Left cardiac atrium (tissue), 4 donors: ENCODE results near the gene SNTN. TPM values are rescaled to one million over a fixed set of nuclear protein-coding genes. Genes with fewer than 3 reads are reported as not detected.
A peak's percentile ranks its signal among the peaks of the same experiment; 100 is the strongest.
"Not testable (repeated sequence)": the region's sequence is repeated elsewhere in the genome, so short reads cannot be mapped to it uniquely, and the experiment has no call there.

Experiments used
- ATAC-seq, 2 donors: fragments of 200-7000 bp; cut with Tn5 transposase; one replicate each; pipeline ENCODE4 v1.9.1; 2020; ENCODE audit warnings: mild to moderate bottlenecking in 2 of 2, moderate library complexity in 2 of 2
- DNase-seq: peaks from one replicate; pipeline ENCODE4 v3.0.0-alpha.2; 2020
- intact Hi-C, 2 donors: fragments of 100-400 bp; cut with DNase I; formaldehyde crosslinking; loops; one replicate each; pipeline versions ENCODE4 v1.14.1 to v1.15.1; 2022 to 2023
- long read RNA-seq: library from polyadenylated mRNA; unstranded; transcript quantifications from one replicate; pipeline ENCODE4 v2.0.0, GENCODE V29; 2021
- total RNA-seq, 2 donors: library from RNA; stranded (reverse); fragmentation: NEBNext Ultra II Directional; extraction: Animal tissue kit (Norgen Biotek cat#: 25700); gene quantifications; one replicate each; pipeline ENCODE4 v1.2.1, GENCODE V29; 2021
- donor health status: DM: no; HTN: yes; CAD: no.
- donor health status: DM: no; HTN: yes; CAD: no; lungs with severe emphysema.
- donor health status: DM: yes; HTN: yes; CAD: no.
- donor health status: Dilated cardiomyopathy.

SNTN gene
- not detected for total RNA-seq
- long read RNA-seq: 0 reads

DNA sequence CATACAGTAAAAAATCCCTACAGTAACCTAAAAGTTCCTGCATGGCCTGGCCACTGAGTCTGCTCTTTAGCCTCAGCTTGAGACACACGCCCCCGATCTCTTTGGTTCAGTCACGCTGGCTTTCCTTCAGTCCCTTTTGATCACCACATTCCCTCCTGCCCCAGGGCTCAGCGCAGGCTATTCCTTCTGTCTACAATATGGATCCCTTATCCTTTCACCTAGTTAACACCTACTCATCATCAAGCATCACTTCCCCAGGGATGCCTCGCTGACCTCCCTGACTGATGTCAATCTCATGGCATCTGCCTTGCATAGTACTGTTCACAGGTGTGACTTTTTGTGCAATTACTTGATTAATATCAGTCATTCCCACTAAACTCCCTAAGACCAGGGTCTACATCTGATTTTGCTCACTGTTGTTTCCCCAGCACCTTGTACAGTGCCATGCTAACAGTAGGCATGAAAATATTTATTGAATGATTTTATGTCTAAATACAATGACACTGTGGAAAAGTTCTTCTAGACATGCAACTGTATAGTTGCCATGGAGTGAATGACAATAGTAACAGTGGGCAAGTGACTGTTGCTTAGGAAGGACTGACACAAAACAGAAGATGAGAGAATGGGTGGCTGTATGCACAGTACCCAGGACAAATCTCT is at the start of gene SNTN:
SNTN (plus strand) TSS at position 610 of the 660 bp plus-strand sequence; CDS start at position 623, 13 bp downstream.
- ATAC-seq (no peak), DNase-seq (no peak)
- intact Hi-C loops: no loop called here

DNA sequence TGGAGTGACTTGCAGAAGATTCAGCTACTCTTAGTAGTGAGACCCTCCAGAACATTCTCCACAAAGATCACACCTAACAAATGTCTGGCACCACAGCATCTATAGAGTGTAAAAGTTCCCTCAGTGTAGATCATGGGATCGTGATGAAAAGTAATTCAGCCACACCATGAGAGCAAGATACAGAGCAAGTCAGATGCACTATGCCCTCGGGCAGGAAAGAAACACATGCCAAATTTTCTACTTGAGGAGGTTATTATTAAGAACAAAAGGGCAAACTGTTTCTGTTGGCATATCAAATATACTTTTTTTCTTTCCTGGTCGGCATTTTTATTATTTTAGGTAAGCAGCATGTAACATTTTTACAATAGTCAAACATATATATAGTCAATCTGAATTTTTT is 44.8 kb upstream of the SNTN start:
- intact Hi-C loops: no loop called here
- DNase-seq: no peak

DNA sequence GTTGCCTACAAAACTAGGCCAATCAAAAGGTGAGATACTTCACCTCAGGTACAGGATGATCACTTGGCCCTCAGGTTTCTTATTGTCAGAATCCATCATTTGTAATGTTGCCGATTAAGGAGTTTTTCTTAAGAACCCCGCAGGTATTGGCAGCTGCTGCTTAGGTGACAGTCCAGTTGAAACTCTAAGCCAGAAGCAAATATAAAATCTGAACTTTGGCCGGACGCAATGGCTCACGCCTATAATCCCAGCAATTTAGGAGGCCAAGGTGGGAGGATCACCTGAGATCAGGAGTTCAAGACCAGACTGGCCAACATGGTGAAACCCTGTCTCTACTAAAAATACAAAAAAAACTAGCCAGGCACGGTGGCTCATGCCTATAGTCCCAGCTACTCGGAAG is 43.1 kb upstream of the SNTN start:
- DNase-seq: no peak
- ATAC-seq: no peak
- intact Hi-C loops: no loop called here

More for the DNA sequence above, 44.8 kb upstream of the SNTN start:
- no peak for ATAC-seq

DNA sequence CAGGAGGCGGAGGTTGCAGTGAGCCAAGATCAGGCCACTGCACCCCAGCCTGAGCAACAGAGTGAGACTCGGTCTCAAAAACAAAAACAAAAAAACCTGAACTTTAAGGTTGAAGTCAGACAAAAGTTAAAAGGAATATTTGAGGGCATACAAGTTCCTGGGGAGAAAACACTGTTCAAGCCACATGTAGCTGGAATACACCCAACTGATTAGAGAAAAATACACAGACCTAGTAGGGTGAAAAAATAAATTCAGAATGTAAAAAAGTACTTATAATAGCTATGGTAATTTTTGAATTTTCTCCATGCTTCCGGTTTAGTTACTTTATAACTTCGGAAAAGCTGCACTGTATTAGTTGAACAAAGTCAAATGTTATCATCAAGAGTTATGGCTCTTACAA is 42.6 kb upstream of the SNTN start:
- intact Hi-C loops: no loop called here
- DNase-seq: no peak
- ATAC-seq: no peak

DNA sequence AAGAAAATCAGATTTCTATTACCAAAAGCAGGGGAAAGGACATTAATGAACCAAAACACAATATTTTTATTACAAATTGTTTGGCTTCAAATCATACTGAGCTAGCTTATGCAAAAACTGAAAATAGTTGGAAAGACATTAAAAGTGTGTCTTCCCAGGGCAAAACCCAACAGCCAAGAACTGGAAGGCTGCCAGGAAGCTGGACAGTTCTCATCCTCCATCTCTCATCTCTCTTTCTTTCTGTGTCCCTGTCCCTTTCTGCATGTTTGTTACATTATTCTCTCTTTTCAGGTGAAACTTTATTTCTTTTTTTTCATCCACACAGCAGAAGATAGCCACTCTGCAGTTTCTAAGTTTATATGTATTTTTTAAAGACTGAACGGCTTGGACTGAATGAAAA is 41.1 kb upstream of the SNTN start:
- intact Hi-C loops: no loop called here
- DNase-seq (no peak), ATAC-seq (no peak)

DNA sequence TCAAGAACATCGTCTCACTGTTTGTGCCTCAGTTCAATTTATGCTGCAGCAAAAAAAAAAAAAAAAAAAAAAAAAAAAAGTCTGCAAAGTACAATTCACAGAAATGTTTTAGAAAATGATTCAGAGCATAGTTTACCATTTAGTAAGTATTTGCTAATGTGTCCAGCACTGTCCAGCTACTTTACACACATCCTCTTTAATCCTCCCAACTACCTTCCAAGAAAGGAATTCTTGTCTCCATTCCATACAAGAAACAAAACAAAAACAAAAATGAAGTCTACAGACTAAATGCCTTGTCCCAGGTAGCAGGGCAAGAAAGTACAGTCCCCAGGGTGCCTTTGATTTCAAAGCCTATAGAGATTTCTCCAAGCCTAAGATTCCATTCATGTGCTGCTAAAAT is 38.9 kb upstream of the SNTN start:
- intact Hi-C loops: no loop called here
- DNase-seq (no peak), ATAC-seq (no peak)

DNA sequence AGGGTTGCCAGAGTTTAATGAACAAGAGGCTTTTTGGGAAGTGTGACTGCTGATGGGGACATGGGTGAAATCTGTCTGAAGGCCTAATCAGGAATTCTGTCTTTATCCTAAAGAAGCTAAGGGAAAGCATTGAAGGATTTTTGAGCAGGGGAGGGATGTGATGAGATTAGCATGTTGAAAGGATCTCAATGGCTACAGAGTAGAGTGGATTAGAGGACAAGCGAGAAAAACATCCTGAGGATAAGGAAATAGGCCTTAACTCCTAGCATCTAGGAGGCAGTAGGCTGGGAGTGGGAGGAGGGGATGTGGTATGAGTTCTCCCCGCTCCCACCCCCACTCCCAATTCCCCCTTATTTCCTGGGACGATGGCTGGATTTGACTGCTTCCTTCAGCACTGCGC is 35.1 kb upstream of the SNTN start:
- DNase-seq (no peak), ATAC-seq (no peak)
- intact Hi-C loops: no loop called here

DNA sequence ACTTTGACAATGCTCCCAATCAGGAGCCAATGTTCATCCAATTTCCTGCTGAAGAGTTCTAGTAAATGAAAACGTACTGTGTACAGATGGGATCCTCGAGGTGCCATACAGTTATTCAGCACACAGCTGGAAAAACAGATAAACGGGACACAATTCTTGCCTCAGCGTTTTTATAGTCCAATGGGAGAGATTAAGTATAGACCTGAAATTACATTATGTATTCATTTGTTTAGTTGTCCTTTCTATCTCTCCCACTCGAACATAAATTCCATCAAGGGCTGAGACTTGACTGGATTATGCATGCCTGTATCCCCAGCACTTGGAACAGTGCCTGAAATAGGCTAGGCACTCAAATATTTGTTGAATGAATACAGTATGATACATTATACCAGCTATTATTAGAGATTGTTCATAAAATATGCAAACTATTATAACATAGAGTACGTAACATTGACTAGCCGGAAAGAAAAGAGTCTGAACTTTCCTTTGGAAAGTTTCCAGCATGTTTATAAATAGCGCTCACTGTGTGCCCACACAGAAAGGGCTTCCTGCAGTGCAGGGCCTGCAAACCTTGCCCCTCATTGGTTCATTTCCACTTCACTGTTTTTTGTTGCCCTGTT is 27.4 kb upstream of the SNTN start:
- ATAC-seq: peak in 1 of 2 donors; percentile 27
- intact Hi-C loops: no loop called here

DNA sequence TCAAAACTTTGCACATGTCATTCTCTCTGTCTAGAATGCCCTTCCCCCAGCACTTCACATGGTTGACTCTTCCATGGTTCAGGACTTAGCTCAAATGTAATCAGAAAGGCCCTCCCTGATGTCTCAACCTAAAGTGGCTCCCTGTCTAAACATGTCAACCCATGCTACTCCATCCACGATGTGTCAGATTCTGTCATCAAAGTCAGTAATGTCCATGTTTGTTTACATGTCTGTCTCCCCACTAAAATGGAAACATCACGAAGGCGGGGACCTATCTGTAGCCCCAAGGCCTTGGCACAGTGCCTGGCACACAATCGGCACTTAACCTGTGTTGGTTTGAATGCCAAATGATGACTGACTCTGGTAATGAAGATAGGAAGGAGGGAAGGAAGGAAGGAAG is 20.8 kb upstream of the SNTN start:
- no peak for ATAC-seq
- intact Hi-C loops: no loop called here

More for the DNA sequence above, 27.4 kb upstream of the SNTN start:
- no peak for DNase-seq

DNA sequence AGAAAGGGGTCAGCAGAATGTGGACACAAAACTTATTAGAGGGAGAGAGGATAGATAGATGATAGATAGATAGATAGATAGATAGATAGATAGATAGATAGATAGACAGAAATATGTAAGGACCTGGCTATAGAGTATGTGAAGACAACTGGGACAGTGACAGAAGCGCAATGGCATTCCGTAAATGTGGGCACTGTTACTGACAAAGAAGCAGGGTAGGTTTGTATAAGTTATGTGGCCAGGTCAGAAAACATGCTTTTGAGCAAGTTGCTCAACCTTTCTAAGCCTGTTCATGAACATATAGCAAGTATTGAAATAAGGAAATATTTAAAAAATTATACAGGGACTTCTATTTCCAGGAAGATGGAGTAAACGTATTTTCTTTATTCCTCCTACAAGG is 17.3 kb upstream of the SNTN start:
- intact Hi-C loops: no loop called here
- no peak for DNase-seq
- no peak for ATAC-seq

More for the DNA sequence above, 20.8 kb upstream of the SNTN start:
- no peak for DNase-seq

DNA sequence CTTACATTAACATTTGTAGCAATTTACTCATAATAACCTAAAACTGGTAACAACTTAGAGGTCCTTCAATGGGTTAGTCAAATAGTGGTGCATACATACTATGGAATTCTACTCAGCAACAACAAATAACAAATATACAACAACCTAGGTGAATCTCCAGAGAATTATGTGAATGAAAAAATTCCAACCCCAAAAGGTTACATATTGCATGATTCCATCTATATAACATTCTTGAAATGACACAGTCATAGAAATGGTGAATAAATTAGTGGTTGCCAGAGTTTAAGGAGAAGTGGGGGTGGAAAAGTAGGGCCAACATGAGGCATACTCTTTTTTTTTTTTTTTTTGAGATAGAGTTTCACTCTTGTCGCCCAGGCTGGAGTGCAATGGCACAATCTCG is 12.7 kb upstream of the SNTN start:
- ATAC-seq: no peak
- no peak for DNase-seq
- intact Hi-C loops: no loop called here

DNA sequence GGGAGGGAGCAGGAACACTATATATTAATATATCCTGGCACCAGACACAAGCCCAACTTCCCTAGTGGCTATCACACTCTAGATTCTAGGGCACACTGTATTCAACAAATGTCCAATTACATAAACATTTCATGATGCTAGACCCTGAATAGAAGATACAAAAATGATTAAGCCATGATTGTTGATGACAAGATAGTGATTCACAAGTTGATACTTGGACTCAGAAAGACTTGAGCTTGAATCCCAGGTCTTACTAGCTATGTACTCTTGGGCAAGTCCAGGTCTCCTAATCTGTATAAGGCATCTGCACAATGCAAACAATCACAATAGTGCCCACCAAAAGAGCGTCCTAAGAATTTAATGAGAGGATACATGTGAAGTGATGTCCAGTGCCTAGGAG is 10.0 kb upstream of the SNTN start:
- ATAC-seq (no peak), DNase-seq (no peak)
- intact Hi-C loops: no loop called here

DNA sequence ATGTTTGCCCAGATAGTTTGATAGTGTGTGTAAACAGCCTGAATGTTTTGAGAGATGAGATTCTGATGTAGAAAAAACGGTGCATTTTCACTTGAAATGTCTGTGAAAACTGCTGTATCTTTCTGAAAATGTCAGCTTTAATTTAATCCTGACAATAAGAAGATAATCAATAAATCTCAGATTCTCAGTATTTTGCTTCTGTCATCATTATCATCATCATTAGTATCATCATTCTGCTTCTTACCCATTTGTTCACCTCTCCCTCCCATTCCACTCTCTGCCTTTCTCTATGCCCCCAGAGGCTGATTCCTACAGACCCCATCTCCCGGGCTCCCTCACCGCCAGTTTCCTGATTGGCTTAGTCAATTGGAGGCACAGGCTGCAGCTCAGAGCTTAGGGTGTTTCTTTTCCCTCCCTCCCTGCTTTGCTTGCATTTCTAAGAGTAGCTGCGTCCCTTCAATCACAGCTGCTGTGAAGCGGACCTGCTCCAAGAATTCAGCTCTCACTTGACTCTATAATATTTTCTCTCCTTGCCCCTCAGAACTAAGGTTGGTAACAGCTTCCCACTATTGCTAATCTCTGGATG is 8.2 kb upstream of the SNTN start:
- ATAC-seq (no peak), DNase-seq (no peak)
- intact Hi-C loops: no loop called here

DNA sequence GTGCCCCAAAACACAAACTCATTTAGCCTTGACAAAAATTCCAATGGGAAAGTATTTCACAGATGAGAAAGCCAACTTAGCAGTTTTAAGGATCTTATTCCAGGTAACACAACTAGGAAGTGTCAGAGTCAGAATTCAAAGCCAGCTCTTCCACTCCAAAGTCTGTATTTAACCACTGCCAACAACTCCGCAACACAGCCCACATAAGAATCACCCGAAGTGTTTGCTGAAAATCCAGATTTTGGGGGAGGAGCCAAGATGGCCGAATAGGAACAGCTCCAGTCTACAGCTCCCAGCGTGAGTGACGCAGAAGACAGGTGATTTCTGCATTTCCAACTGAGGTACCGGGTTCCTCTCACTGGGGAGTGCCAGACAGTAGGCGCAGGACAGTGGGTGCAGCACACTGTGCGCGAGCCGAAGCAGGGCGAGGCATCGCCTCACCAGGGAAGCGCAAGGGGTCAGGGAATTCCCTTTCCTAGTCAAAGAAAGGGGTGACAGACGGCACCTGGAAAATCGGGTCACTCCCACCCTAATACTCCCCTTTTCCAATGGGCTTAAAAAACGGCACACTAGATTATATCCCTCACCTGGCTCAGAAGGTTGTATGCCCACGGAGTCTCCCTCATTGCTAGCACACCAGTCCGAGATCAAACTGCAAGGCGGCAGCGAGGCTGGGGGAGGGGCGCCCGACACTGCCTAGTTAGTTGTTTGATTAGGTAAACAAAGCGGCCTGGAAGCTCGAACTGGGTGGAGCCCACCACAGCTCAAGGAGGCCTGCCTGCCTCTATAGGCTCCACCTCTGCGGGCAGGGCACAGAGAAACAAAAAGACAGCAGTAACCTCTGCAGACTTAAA is 7.3 kb upstream of the SNTN start:
- DNase-seq, ATAC-seq, intact Hi-C loops: not testable (repeated sequence)

DNA sequence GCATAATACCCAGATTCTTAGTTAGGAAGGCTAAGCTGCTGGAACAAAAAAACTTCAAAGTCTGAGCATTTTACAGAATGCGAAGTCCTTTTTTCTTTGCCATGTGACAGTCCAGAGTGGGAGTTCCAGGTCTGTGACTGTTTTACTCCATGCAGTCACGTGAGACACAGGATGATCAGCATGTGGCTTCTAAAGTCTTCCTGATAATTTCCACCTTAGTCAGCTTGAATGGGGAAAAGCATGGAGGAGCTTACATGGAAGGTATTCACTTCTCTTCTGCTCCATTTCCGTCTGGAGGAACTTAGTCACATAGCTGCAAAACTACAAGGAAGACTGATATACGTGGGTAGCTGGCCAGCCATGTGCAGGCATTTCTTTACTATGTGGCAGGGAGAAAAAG is 1.7 kb downstream of the SNTN start:
- ATAC-seq: no peak
- no peak for DNase-seq
- intact Hi-C loops: no loop called here

DNA sequence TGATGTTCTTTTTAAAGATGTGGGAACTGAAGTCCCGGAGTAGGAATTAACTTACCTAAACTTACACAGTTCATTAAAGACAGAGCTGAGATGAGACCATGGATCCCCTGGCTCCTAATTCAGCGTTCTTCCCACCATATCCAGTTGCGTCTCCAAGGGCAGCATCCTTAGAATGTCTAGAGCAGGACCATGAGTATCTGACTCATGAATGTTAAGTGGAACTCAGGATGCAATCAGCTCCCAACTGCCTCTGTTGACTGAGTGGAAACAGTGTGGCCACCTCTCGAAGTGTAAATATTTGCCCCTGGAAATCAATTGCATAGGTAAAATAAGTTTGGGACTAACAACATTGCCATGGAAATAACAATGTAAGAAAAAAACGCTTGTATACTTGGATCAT is 2.5 kb downstream of the SNTN start:
- intact Hi-C loops: no loop called here
- DNase-seq (no peak), ATAC-seq (no peak)

DNA sequence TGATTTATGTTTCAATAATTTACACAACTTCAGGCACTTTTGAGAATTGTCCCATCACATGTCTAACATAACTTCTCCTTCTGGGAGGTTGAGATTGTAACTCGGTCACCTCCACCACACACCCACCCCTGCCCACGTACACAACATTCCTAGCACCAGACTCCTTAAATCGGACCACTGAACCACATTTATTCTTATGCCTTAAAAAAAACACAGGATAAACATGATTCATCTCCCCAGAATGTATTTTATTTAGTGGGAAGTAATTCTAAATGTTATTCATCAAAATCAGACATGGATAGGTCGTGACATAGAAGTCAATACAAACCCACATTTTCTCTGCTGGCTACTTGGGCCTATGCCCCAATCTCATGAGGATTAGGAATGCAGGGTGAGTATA is 3.0 kb downstream of the SNTN start:
- no peak for ATAC-seq
- no peak for DNase-seq
- intact Hi-C loops: no loop called here

DNA sequence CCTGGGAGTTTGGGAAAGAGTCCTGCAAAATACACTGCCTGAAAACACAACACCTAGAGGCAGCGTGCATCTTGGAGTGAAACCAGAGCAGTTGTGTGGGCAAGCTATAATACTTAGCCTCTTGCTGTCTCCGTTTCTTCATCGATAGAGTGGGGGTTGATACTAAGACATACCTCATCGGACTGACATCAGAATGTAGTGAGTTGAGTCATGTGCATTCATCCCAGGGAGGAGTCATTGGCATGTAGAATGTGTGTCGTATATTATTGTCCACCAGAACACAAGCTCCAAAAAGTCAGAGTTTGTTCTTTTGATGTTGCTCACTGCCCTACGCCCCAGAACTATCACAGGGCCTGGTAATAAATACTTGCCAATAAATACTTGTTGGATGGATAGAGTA is 4.3 kb downstream of the SNTN start:
- DNase-seq (no peak), ATAC-seq (no peak)
- intact Hi-C loops: no loop called here

DNA sequence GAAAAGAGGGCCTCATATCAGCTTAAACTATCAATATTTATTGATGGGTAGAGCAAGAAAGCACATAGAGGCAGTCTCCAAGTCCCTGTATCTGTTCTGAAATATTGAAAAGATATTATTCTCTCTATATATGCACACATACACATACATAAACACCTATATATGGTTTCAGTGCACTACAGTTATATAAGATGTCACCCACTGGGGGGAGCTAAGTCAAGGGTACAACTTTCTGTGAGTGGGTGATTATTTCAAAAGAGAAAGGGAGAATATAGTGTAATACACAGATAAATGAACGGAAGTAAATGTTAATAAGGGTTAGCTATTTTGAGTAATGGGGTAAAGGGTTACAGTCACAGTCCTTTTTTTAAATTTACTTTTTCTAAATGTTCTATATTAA is 8.8 kb downstream of the SNTN start:
- intact Hi-C loops: no loop called here
- ATAC-seq: no peak
- no peak for DNase-seq

DNA sequence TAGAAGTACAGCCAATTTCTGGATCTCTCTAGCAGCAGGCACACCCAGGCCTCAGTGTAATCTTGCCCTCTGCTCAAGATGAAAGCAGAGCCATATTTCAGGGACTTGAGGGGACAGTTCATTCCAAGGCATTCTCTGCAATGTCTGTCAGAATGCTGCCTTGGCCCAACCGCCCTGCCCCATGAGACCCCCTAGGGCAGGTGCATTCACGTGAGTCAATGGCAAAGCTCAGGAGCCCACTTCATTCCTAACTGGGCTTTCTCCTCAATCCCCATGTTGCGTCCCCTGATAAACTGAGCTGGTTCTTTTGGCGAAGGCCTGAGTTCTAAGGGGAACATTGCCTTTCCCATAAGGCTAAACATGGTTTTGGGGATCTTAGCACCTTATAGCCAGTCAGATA is 9.5 kb downstream of the SNTN start:
- ATAC-seq: no peak
- DNase-seq: no peak
- intact Hi-C loops: no loop called here
